GM15510 (cell line): ENCODE data around the gene LMAN1.

Source experiments
- POLR2A ChIP-seq: IDR thresholded peaks from 3 replicates; pipeline ENCODE4 v1.6.1; 2011; ENCODE audit warnings: borderline replicate concordance; ENCODE audit not compliant: insufficient read length; ENCODE audit errors: extremely low read depth

The LMAN1 gene

GRCh38 chr18:59328683-59329082 lies 30.4 kb downstream of the LMAN1 start:
- no peak for TF ChIP-seq POLR2A

- TF ChIP-seq POLR2A = no peak
These were observed 33.1 kb downstream of the LMAN1 start for GRCh38 chr18:59325965-59326364.

GRCh38 chr18:59324623-59324971 lies 34.5 kb downstream of the LMAN1 start:
- no peak for TF ChIP-seq POLR2A

GRCh38 chr18:59323931-59324622 lies 35.0 kb downstream of the LMAN1 start:
- TF ChIP-seq POLR2A = no peak

GRCh38 chr18:59318460-59319050 lies 40.5 kb downstream of the LMAN1 start, which contains the start of gene CPLX4:
Gene CPLX4, minus strand, starts transcription at chr18:59318649. Its CDS starts 187 bp downstream, at chr18:59318462.
- TF ChIP-seq POLR2A = no peak

- TF ChIP-seq POLR2A = no peak
These were observed 47.4 kb downstream of the LMAN1 start for GRCh38 chr18:59311631-59312030.

- no peak for TF ChIP-seq POLR2A
These were observed 50.2 kb downstream of the LMAN1 start for GRCh38 chr18:59308938-59309260.

- TF ChIP-seq POLR2A = no peak
These were observed 50.7 kb downstream of the LMAN1 start for GRCh38 chr18:59308248-59308937.

- no peak for TF ChIP-seq POLR2A
These were observed 52.4 kb downstream of the LMAN1 start for GRCh38 chr18:59306640-59307039.

- TF ChIP-seq POLR2A = no peak
These were observed 53.8 kb downstream of the LMAN1 start for GRCh38 chr18:59305295-59305694.

- no peak for TF ChIP-seq POLR2A
These were observed 55.3 kb downstream of the LMAN1 start for GRCh38 chr18:59303656-59304195.

- no peak for TF ChIP-seq POLR2A
These were observed 56.1 kb downstream of the LMAN1 start for GRCh38 chr18:59303006-59303405.

GRCh38 chr18:59301929-59302328 lies 57.1 kb downstream of the LMAN1 start:
- TF ChIP-seq POLR2A = no peak

GRCh38 chr18:59300676-59301285 lies 58.3 kb downstream of the LMAN1 start:
- TF ChIP-seq POLR2A = no peak

- TF ChIP-seq POLR2A = no peak
These were observed 60.2 kb downstream of the LMAN1 start for GRCh38 chr18:59298871-59299270.
